Measurements from ENCODE around the gene TP53I11. TPM values are rescaled to one million over a fixed set of nuclear protein-coding genes. Genes with fewer than 3 reads are reported as not detected.

TP53I11 gene
- total RNA-seq, 2 donors from 2014 or later, result 3.2 to 12.2 TPM

- Mint-ChIP-seq H3K4me3 (no peak overlapping the region), H3K27ac (no peak overlapping the region), H3K4me1 (ENCODE audit: low read depth in 2 of 2) (peaks cover 10 to 14% of the 10 kb centered on the region in 2 donors), H3K9me3 (no peaks in the 10 kb centered on the region), H3K27me3 (peaks cover 0 to 6% of the 10 kb centered on the region in 2 donors), H3K36me3 (no peaks in the 10 kb centered on the region)
- no peak for DNase-seq (ENCODE audit: low spot score)
- no peak for ATAC-seq
Observed at GRCh38 chr11:44957776-44958564, 7.3 kb upstream of the TP53I11 start.

- Mint-ChIP-seq H3K27me3 (peaks cover 0 to 6% of the 10 kb centered on the region in 2 donors), H3K27ac (no peak overlapping the region), H3K9me3 (no peaks in the 10 kb centered on the region), H3K36me3 (no peaks in the 10 kb centered on the region), H3K4me1 (ENCODE audit: low read depth in 2 of 2) (peaks cover 10 to 14% of the 10 kb centered on the region in 2 donors), H3K4me3 (no peak overlapping the region)
- ATAC-seq (no peak), DNase-seq (ENCODE audit: low spot score) (no peak)
Observed at GRCh38 chr11:44957040-44957515, 6.4 kb upstream of the TP53I11 start.

- Mint-ChIP-seq H3K9me3 (no peaks in the 10 kb centered on the region), H3K4me1 (ENCODE audit: low read depth in 2 of 2) (peaks cover 10 to 14% of the 10 kb centered on the region in 2 donors), H3K27ac (peak overlapping the region in 1 of 2 donors; percentile 30), H3K27me3 (peaks cover 0 to 6% of the 10 kb centered on the region in 2 donors), H3K4me3 (peak overlapping the region; percentile 34), H3K36me3 (no peaks in the 10 kb centered on the region)
- ATAC-seq (peak; percentile 49 to 59), DNase-seq (ENCODE audit: low spot score) (no peak)
Observed at GRCh38 chr11:44955015-44955738, 4.5 kb upstream of the TP53I11 start.

- peak overlapping the region in 1 of 2 donors; percentile 30 for H3K27ac Mint-ChIP-seq
- peaks cover 10 to 14% of the 10 kb centered on the region in 2 donors for H3K4me1 Mint-ChIP-seq (ENCODE audit: low read depth in 2 of 2)
- no peaks in the 10 kb centered on the region for H3K9me3 Mint-ChIP-seq
- ATAC-seq (no peak), DNase-seq (ENCODE audit: low spot score) (no peak)
- H3K27me3 Mint-ChIP-seq, result peaks cover 0 to 6% of the 10 kb centered on the region in 2 donors
- H3K4me3 Mint-ChIP-seq, result no peak overlapping the region
- H3K36me3 Mint-ChIP-seq, result no peaks in the 10 kb centered on the region
Observed at GRCh38 chr11:44954051-44954906, 3.6 kb upstream of the TP53I11 start.

- H3K27me3 Mint-ChIP-seq, result peaks cover 0 to 6% of the 10 kb centered on the region in 2 donors
- H3K4me3 Mint-ChIP-seq, result no peak overlapping the region
- H3K27ac Mint-ChIP-seq, result no peak overlapping the region
- peaks cover 10 to 14% of the 10 kb centered on the region in 2 donors for H3K4me1 Mint-ChIP-seq (ENCODE audit: low read depth in 2 of 2)
- no peaks in the 10 kb centered on the region for H3K9me3 Mint-ChIP-seq
- DNase-seq (ENCODE audit: low spot score), result no peak
- no peak for ATAC-seq
- no peaks in the 10 kb centered on the region for H3K36me3 Mint-ChIP-seq
Observed at GRCh38 chr11:44952500-44953260, 2.0 kb upstream of the TP53I11 start.

- H3K36me3 Mint-ChIP-seq, result no peaks in the 10 kb centered on the region
- DNase-seq (ENCODE audit: low spot score) (no peak), ATAC-seq (no peak)
- H3K27me3 Mint-ChIP-seq, result peaks cover 0 to 6% of the 10 kb centered on the region in 2 donors
- H3K4me1 Mint-ChIP-seq (ENCODE audit: low read depth in 2 of 2), result peaks cover 10 to 14% of the 10 kb centered on the region in 2 donors
- no peaks in the 10 kb centered on the region for H3K9me3 Mint-ChIP-seq
- H3K4me3 Mint-ChIP-seq, result peak overlapping the region; percentile 53
- H3K27ac Mint-ChIP-seq, result no peak overlapping the region
Observed at GRCh38 chr11:44952082-44952481, 1.4 kb upstream of the TP53I11 start.

- no peak for DNase-seq (ENCODE audit: low spot score)
Observed at GRCh38 chr11:44950031-44950624, 555 bp downstream of the TP53I11 start.

GRCh38 chr11:44949160-44950030 lies 1.3 kb downstream of the TP53I11 start:
- H3K27me3 Mint-ChIP-seq, result no peaks in the 10 kb centered on the region
- H3K36me3 Mint-ChIP-seq, result no peaks in the 10 kb centered on the region
- H3K4me1 Mint-ChIP-seq (ENCODE audit: low read depth in 2 of 2), result peaks cover 0 to 3% of the 10 kb centered on the region in 2 donors
- ATAC-seq (peak in 1 of 2 donors; percentile 22), DNase-seq (ENCODE audit: low spot score) (no peak)
- H3K27ac Mint-ChIP-seq, result no peak overlapping the region
- H3K9me3 Mint-ChIP-seq, result no peaks in the 10 kb centered on the region
- peak overlapping the region; percentile 74 for H3K4me3 Mint-ChIP-seq

More at GRCh38 chr11:44950031-44950624, 555 bp downstream of the TP53I11 start:
- H3K4me1 Mint-ChIP-seq (ENCODE audit: low read depth in 2 of 2), result peaks cover 3 to 8% of the 10 kb centered on the region in 2 donors
- ATAC-seq, result peak in 1 of 2 donors; percentile 3
- no peaks in the 10 kb centered on the region for H3K9me3 Mint-ChIP-seq
- no peaks in the 10 kb centered on the region for H3K36me3 Mint-ChIP-seq
- H3K27me3 Mint-ChIP-seq, result peaks cover 0 to under 1% of the 10 kb centered on the region in 2 donors
- no peak overlapping the region for H3K27ac Mint-ChIP-seq
- peak overlapping the region; percentile 74 for H3K4me3 Mint-ChIP-seq

GRCh38 chr11:44948155-44948554 lies 2.5 kb downstream of the TP53I11 start:
- ATAC-seq (no peak), DNase-seq (ENCODE audit: low spot score) (no peak)
- H3K27me3 Mint-ChIP-seq, result peaks cover 0 to 5% of the 10 kb centered on the region in 2 donors
- peaks cover 0 to 5% of the 10 kb centered on the region in 2 donors for H3K4me1 Mint-ChIP-seq (ENCODE audit: low read depth in 2 of 2)
- no peak overlapping the region for H3K27ac Mint-ChIP-seq
- no peaks in the 10 kb centered on the region for H3K9me3 Mint-ChIP-seq
- H3K36me3 Mint-ChIP-seq, result no peaks in the 10 kb centered on the region
- H3K4me3 Mint-ChIP-seq, result peak overlapping the region; percentile 74

GRCh38 chr11:44947114-44947513 lies 3.6 kb downstream of the TP53I11 start:
- Mint-ChIP-seq H3K9me3 (no peaks in the 10 kb centered on the region), H3K27ac (no peak overlapping the region), H3K4me3 (no peak overlapping the region), H3K36me3 (no peaks in the 10 kb centered on the region), H3K4me1 (ENCODE audit: low read depth in 2 of 2) (peaks cover 5 to 9% of the 10 kb centered on the region in 2 donors), H3K27me3 (peaks cover 4 to 8% of the 10 kb centered on the region in 2 donors)
- ATAC-seq (no peak), DNase-seq (ENCODE audit: low spot score) (no peak)

GRCh38 chr11:44946263-44946662 lies 4.4 kb downstream of the TP53I11 start:
- Mint-ChIP-seq H3K4me3 (no peak overlapping the region), H3K36me3 (no peaks in the 10 kb centered on the region), H3K4me1 (ENCODE audit: low read depth in 2 of 2) (peaks cover 9 to 13% of the 10 kb centered on the region in 2 donors), H3K27me3 (peaks cover 8 to 11% of the 10 kb centered on the region in 2 donors), H3K9me3 (no peaks in the 10 kb centered on the region), H3K27ac (no peak overlapping the region)
- ATAC-seq, result no peak
- DNase-seq (ENCODE audit: low spot score), result no peak

GRCh38 chr11:44945666-44946065 lies 5.0 kb downstream of the TP53I11 start:
- Mint-ChIP-seq H3K27ac (no peak overlapping the region), H3K36me3 (no peaks in the 10 kb centered on the region), H3K4me3 (no peak overlapping the region), H3K9me3 (no peaks in the 10 kb centered on the region), H3K4me1 (ENCODE audit: low read depth in 2 of 2) (peaks cover 9 to 13% of the 10 kb centered on the region in 2 donors), H3K27me3 (peaks cover 8 to 11% of the 10 kb centered on the region in 2 donors)
- ATAC-seq, result no peak
- no peak for DNase-seq (ENCODE audit: low spot score)
